ENCODE measurements around the gene C1RL.

DNA sequence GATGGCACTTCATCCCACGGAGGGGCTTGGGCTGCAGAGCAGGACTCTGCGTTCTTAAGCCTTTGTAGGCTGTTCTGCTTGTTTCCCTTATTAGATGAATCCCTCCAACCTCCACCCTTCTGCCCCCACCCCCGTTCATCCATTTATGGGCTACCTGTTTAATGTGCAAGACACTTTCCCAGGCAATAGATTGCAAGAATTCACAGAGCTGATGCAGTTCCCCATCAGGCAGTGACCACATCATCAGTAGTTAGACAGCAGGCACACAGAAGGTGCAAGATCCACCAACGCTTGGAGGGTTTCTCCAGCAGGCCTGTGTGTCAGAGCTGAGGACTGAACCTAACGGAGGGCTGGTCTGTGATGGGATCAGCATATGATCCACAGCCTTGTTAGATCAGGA is 15.5 kb downstream of the C1RL start:
- TF ChIP-seq, protein P1, sequence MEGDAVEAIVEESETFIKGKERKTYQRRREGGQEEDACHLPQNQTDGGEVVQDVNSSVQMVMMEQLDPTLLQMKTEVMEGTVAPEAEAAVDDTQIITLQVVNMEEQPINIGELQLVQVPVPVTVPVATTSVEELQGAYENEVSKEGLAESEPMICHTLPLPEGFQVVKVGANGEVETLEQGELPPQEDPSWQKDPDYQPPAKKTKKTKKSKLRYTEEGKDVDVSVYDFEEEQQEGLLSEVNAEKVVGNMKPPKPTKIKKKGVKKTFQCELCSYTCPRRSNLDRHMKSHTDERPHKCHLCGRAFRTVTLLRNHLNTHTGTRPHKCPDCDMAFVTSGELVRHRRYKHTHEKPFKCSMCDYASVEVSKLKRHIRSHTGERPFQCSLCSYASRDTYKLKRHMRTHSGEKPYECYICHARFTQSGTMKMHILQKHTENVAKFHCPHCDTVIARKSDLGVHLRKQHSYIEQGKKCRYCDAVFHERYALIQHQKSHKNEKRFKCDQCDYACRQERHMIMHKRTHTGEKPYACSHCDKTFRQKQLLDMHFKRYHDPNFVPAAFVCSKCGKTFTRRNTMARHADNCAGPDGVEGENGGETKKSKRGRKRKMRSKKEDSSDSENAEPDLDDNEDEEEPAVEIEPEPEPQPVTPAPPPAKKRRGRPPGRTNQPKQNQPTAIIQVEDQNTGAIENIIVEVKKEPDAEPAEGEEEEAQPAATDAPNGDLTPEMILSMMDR (IDR thresholded peaks at IDR 0.05; ENCODE audit: insufficient read depth, low read length, poor library complexity, severe bottlenecking), result no peak
- TF ChIP-seq EZH2phosphoT487 (conservative IDR thresholded peaks at IDR 0.05; ENCODE audit: low read length), result no peak
